OCI-LY7 (cell line): Measurements from ENCODE around the gene RSPH6A. TPM values are rescaled to one million over a fixed set of nuclear protein-coding genes. Genes with fewer than 3 reads are reported as not detected.

Source experiments
- Bru-seq: library from RNA; stranded (reverse); fragments of 400-500 nt; gene quantifications from one replicate; lab custom pipeline; 2021; lab: Mats Ljungman, UMichigan
- BruChase-seq, 2 experiments: library from RNA; stranded (reverse); fragments of 400-500 nt; gene quantifications; one replicate each; lab custom pipeline; 2021; lab: Mats Ljungman, UMichigan
- BruUV-seq: library from RNA; stranded (reverse); fragments of 400-500 nt; replicated peaks from 2 replicates; lab custom pipeline; 2021; lab: Mats Ljungman, UMichigan
- CTCF ChIA-PET: fragments of 300-600 bp; sonication (Branson Sonifier 250); formaldehyde crosslinking; loops from one replicate; lab custom pipeline; 2022; ENCODE audit warnings: antibody characterized with exemption; ENCODE audit not compliant: unreplicated experiment; lab: Charles Lee
- POLR2A ChIA-PET: fragments of 300-600 bp; sonication (Branson Sonifier 250); formaldehyde crosslinking; loops from one replicate; lab custom pipeline; 2022; ENCODE audit warnings: antibody characterized with exemption; lab: Charles Lee
- DNase-seq: peaks from one replicate; pipeline ENCODE4 v3.0.0-alpha.2; 2015; ENCODE audit warnings: low spot score
- H2AFZ ChIP-seq: fragments of 200-600 bp; sonication (generic), shearing (Covaris generic); 2 replicates; pipeline ENCODE4 v1.6.1; 2014; ENCODE audit warnings: mild to moderate bottlenecking, antibody characterized with exemption, low read length, moderate library complexity
- H3K27ac ChIP-seq: fragments of 200-600 bp; sonication (generic); 2 replicates; pipeline ENCODE4 v1.5.1; 2014; ENCODE audit warnings: mixed run types, low read depth, mild to moderate bottlenecking, moderate library complexity, low read length, inconsistent platforms; ENCODE audit not compliant: poor library complexity, severe bottlenecking
- H3K36me3 ChIP-seq: fragments of 200-600 bp; sonication (generic); 2 replicates; pipeline ENCODE4 v1.6.1; 2014; ENCODE audit warnings: mild to moderate bottlenecking, antibody characterized with exemption, low read length, moderate library complexity, mixed read lengths; ENCODE audit not compliant: insufficient read depth
- H3K4me1 ChIP-seq: fragments of 200-600 bp; sonication (generic); 2 replicates; pipeline ENCODE4 v1.5.1; 2014; ENCODE audit warnings: mild to moderate bottlenecking, low read length; ENCODE audit not compliant: insufficient read depth, poor library complexity, severe bottlenecking
- H3K4me2 ChIP-seq: fragments of 200-600 bp; sonication (generic); 2 replicates; pipeline ENCODE4 v1.6.1; 2014; ENCODE audit warnings: mild to moderate bottlenecking, low read length
- H3K4me3 ChIP-seq: fragments of 200-600 bp; sonication (generic); 2 replicates; pipeline ENCODE4 v1.5.1; 2014; ENCODE audit warnings: mild to moderate bottlenecking, low read depth, low read length; ENCODE audit not compliant: poor library complexity, severe bottlenecking
- H3K79me2 ChIP-seq: fragments of 200-600 bp; sonication (generic); 2 replicates; pipeline ENCODE4 v1.6.1; 2016; ENCODE audit warnings: low read depth, mild to moderate bottlenecking, low read length, moderate library complexity, mixed read lengths; ENCODE audit not compliant: insufficient read depth
- H3K9me2 ChIP-seq: fragments of 200-600 bp; sonication (generic); 2 replicates; pipeline ENCODE4 v1.6.1; 2016; ENCODE audit warnings: mild to moderate bottlenecking, low read length, mixed read lengths; ENCODE audit not compliant: insufficient read depth
- H3K9me3 ChIP-seq: fragments of 200-600 bp; sonication (generic); 2 replicates; pipeline ENCODE4 v1.6.1; 2014; ENCODE audit warnings: mild to moderate bottlenecking, mixed run types, low read length, mixed read lengths
- H4K20me1 ChIP-seq: fragments of 200-600 bp; sonication (generic); 2 replicates; pipeline ENCODE4 v1.6.1; 2014; ENCODE audit warnings: mild to moderate bottlenecking, antibody characterized with exemption, low read length, moderate library complexity, mixed read lengths; ENCODE audit not compliant: insufficient read depth
- CTCF ChIP-seq: fragments of 200-600 bp; sonication (generic); conservative IDR thresholded peaks from 2 replicates; pipeline ENCODE4 v1.5.1; 2014; ENCODE audit warnings: mild to moderate bottlenecking, antibody characterized with exemption, low read length, moderate library complexity, mixed read lengths
- EZH2phosphoT487 ChIP-seq: fragments of 200-600 bp; sonication (generic); IDR thresholded peaks from 2 replicates; pipeline ENCODE4 v1.6.1; 2018; ENCODE audit warnings: low read depth, borderline replicate concordance, mild to moderate bottlenecking, mixed run types, antibody characterized with exemption, low read length, moderate library complexity, mixed read lengths
- intact Hi-C: fragments of 100-400 bp; cut with micrococcal nuclease; formaldehyde crosslinking; loops from one replicate; pipeline ENCODE4 v1.10.0; 2022; ENCODE audit not compliant: unreplicated experiment
- long read RNA-seq: library from polyadenylated mRNA; stranded (forward); transcript quantifications from one replicate; pipeline ENCODE4 v2.0.0, GENCODE V29; 2022
- total RNA-seq, 2 experiments: library from RNA; depleted of rRNA in 1 of 2; stranded (reverse); fragments of >200 nt in 1 of 2; shearing (Covaris generic) in 1 of 2; gene quantifications; 2 replicates each; pipeline ENCODE4 v1.2.3, GENCODE V29; 2014 to 2022

The RSPH6A gene
- total RNA-seq (2014; rRNA removed; shearing (Covaris generic)) (0.16 and 0.21 TPM in 2 replicates), total RNA-seq (2022) (0.63 and 0.72 TPM in 2 replicates), Bru-seq, nascent RNA (percentile 23 among the genes with signal in this experiment), BruChase-seq, experiment 1, labeled RNA remaining after a 6-hour chase (percentile 27 among the genes with signal in this experiment), BruChase-seq, experiment 2, labeled RNA remaining after a 2-hour chase (percentile 33 among the genes with signal in this experiment)
- long read RNA-seq: 0 reads

DNA sequence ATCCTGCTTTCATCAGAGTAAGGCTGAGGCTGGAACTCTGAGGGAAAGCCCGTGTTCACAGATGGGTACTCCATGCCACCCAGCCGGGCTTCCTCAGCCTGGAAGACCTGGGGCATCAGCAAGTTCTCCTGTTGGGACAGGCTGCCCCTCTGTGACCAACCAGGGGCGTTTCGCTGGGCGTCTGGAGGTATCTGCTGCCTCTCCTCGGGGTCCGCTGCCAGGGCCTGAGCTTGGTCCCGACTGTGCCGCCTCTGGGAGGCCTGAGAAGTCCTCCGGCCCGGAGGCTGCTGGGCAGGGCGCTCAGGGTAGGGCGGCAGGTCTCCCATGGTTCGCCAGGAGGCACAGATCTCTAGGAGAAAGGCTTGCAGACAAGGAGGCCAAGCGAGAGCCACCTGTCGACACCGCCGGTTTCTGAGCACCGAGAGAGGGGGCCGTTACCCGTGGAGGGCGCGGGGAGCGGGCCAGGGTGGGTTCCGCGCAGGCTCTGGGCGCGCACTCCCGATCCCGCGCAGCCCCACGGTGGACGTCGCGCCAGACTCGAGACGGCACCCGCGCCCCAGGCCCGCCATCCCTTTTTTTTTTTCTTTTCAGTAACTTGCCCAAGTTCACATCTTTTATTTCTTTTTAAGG lies at the start of gene RSPH6A:
TSS of gene RSPH6A (minus strand) at position 458 of the 630 bp plus-strand sequence. CDS start at position 326, 132 bp downstream.
- H3K9me2 ChIP-seq: no peaks in the 10 kb centered on the region
- no peak within 1 kb of the TSS for H2AFZ ChIP-seq
- no peak within 1 kb of the TSS for H3K27ac ChIP-seq
- H3K9me3 ChIP-seq: no peaks in the 10 kb centered on the region
- H3K4me3 ChIP-seq: no peak within 1 kb of the TSS
- BruUV-seq: no TSS peak
- POLR2A ChIA-PET: interaction anchor here (0.6 kb wide), 1 partner anchor 12 kb away, joined by 4 read pairs; no protein-coding TSS in a partner anchor
- CTCF ChIA-PET: no interaction called here
- H3K4me2 ChIP-seq: no peak within 1 kb of the TSS
- H3K36me3 ChIP-seq: peaks cover 28% of the 10 kb centered on the region
- H4K20me1 ChIP-seq: no peaks in the 10 kb centered on the region
- no peak for DNase-seq
- H3K4me1 ChIP-seq: peaks cover 10% of the 10 kb centered on the region
- TF ChIP-seq EZH2phosphoT487: no peak
- no peak for TF ChIP-seq CTCF
- no peaks in the 10 kb centered on the region for H3K79me2 ChIP-seq
- intact Hi-C loops: no loop called here

- H3K4me3 ChIP-seq: no peak overlapping the region
- peaks cover 12% of the 10 kb centered on the region for H3K36me3 ChIP-seq
- no peak overlapping the region for H3K27ac ChIP-seq
- no TSS peak for BruUV-seq
- no peaks in the 10 kb centered on the region for H3K9me3 ChIP-seq
- CTCF ChIA-PET: no interaction called here
- intact Hi-C loops: no loop called here
- no peaks in the 10 kb centered on the region for H4K20me1 ChIP-seq
- H2AFZ ChIP-seq: no peak overlapping the region
- POLR2A ChIA-PET: interaction anchor here (2.1 kb wide), 1 partner anchor 38 kb away, joined by 8 read pairs; the partner anchor contains the start of gene MYPOP
- no peak for TF ChIP-seq CTCF
- TF ChIP-seq EZH2phosphoT487: no peak
- no peak for DNase-seq
- peaks cover 28% of the 10 kb centered on the region for H3K79me2 ChIP-seq
- peaks cover 20% of the 10 kb centered on the region for H3K4me1 ChIP-seq
- no peaks in the 10 kb centered on the region for H3K9me2 ChIP-seq
- peak overlapping the region; percentile 91; the same call in 1 of the 2 replicates for H3K4me2 ChIP-seq
Measured at GRCh38 chr19:45864629-45865082, 49.5 kb upstream of the RSPH6A start.
